CD4-positive, alpha-beta memory T cell (primary cell): ENCODE measurements around the gene PSMG3. TPM values are rescaled to one million over a fixed set of nuclear protein-coding genes. Genes with fewer than 3 reads are reported as not detected.
A peak's percentile ranks its signal among the peaks of the same experiment; 100 is the strongest.

Source experiments
- CTCF ChIA-PET: fragments of 350-600 bp; sonication (Branson Sonifier 250); formaldehyde crosslinking; loops from one replicate; lab custom pipeline; 2021; ENCODE audit warnings: inconsistent platforms; ENCODE audit not compliant: partially characterized antibody; lab: Charles Lee
- POLR2A ChIA-PET: fragments of 350-600 bp; sonication (Branson Sonifier 250); formaldehyde crosslinking; loops from one replicate; lab custom pipeline; 2021; ENCODE audit not compliant: partially characterized antibody; lab: Charles Lee
- DNase-seq, 5 donors: peaks; one replicate each; pipeline versions ENCODE4 v3.0.0 to v3.0.0-alpha.2; 2020 to 2022; ENCODE audit warnings: mixed read lengths in 1 of 5
- H3K27ac ChIP-seq: one replicate; pipeline ENCODE4 v1.7.0; 2013; ENCODE audit warnings: low read depth, low read length
- H3K27me3 ChIP-seq: 2 replicates; pipeline ENCODE4 v1.7.0; 2013; ENCODE audit warnings: mild to moderate bottlenecking, low read length, moderate library complexity; ENCODE audit not compliant: insufficient read depth
- H3K36me3 ChIP-seq: 2 replicates; pipeline ENCODE4 v1.7.0; 2013; ENCODE audit warnings: mild to moderate bottlenecking, low read length, moderate library complexity; ENCODE audit not compliant: insufficient read depth
- H3K4me1 ChIP-seq: 2 replicates; pipeline ENCODE4 v1.7.0; 2013; ENCODE audit warnings: mild to moderate bottlenecking, low read length, moderate library complexity; ENCODE audit not compliant: insufficient read depth
- H3K4me3 ChIP-seq, 2 donors: one replicate each; pipeline ENCODE4 v1.7.0; 2013; ENCODE audit warnings: low read length in 2 of 2, mild to moderate bottlenecking in 1 of 2
- H3K9me3 ChIP-seq, 2 donors: one replicate each; pipeline ENCODE4 v1.7.0; 2013; ENCODE audit warnings: low read length in 2 of 2, control low read depth in 1 of 2; ENCODE audit not compliant: control insufficient read depth in 1 of 2
- H3K27ac Mint-ChIP-seq, 7 donors: one replicate each; pipeline ENCODE4 v1.8.0; 2020 to 2021; ENCODE audit warnings: mixed read lengths in 7 of 7, mild to moderate bottlenecking in 6 of 7, inconsistent platforms in 3 of 7, moderate library complexity in 3 of 7
- H3K27me3 Mint-ChIP-seq, 2 donors: one replicate each; pipeline ENCODE4 v1.8.0; 2020 to 2021; ENCODE audit warnings: mixed read lengths in 2 of 2
- H3K36me3 Mint-ChIP-seq, 2 donors: one replicate each; pipeline ENCODE4 v1.8.0; 2020 to 2021; ENCODE audit warnings: mixed read lengths in 2 of 2, inconsistent platforms in 1 of 2, mild to moderate bottlenecking in 1 of 2
- H3K4me1 Mint-ChIP-seq, 4 donors: one replicate each; pipeline ENCODE4 v1.8.0; 2020 to 2021; ENCODE audit warnings: mixed read lengths in 4 of 4, mild to moderate bottlenecking in 1 of 4
- H3K4me3 Mint-ChIP-seq, 8 donors: one replicate each; pipeline ENCODE4 v1.8.0; 2020 to 2021; ENCODE audit warnings: mixed read lengths in 8 of 8, mild to moderate bottlenecking in 7 of 8, moderate library complexity in 6 of 8, inconsistent platforms in 3 of 8
- H3K9me3 Mint-ChIP-seq, 8 donors: one replicate each; pipeline ENCODE4 v1.8.0; 2020 to 2021; ENCODE audit warnings: mixed read lengths in 8 of 8, mild to moderate bottlenecking in 5 of 8, inconsistent platforms in 3 of 8, moderate library complexity in 1 of 8
- intact Hi-C: fragments of 100-400 bp; cut with micrococcal nuclease; formaldehyde crosslinking; loops from one replicate; pipeline ENCODE4 v1.15.1; 2023
- polyA plus RNA-seq, 2 donors: library from polyadenylated mRNA; unstranded; fragments of 300-500 nt; fragmentation: Illumina TruSeq; gene quantifications; one replicate each; pipeline ENCODE4 v1.2.3, GENCODE V29; 2021
- total RNA-seq, 2 experiments: library from RNA; stranded (reverse); gene quantifications; one replicate each; pipeline ENCODE4 v1.2.3, GENCODE V29; 2021

The PSMG3 gene
- total and polyA plus RNA-seq, 4 experiments from 2014 or later, result 19.3 to 50.2 (median 30.9) TPM

- DNase-seq, result peak; percentile 49 to 73 (median 56)
- H3K36me3 Mint-ChIP-seq, result peaks cover 3 to 20% of the 10 kb centered on the region in 2 donors
- intact Hi-C loops, result loop anchor here (1.0 kb wide), 1 partner anchor 72 kb away; the partner anchor contains the start of gene MICALL2
- H3K36me3 ChIP-seq, result no peaks in the 10 kb centered on the region
- peak overlapping the region; percentile 89 to 94 (median 89) for H3K4me3 Mint-ChIP-seq
- peak overlapping the region; percentile 95 to 98 (median 96) for H3K27ac Mint-ChIP-seq
- peaks cover 2 to 5% of the 10 kb centered on the region in 2 donors for H3K27me3 Mint-ChIP-seq
- ChIA-PET CTCF (interaction anchor here (1.6 kb wide), 1 partner anchor 27 kb away, joined by 5 read pairs; no protein-coding TSS in a partner anchor), POLR2A (interaction anchor here (1.3 to 3.3 kb wide), 5 partner anchors 14 to 39 kb away, joined by 4 to 18 read pairs (median 6); partner anchors contain the start of genes INTS1 and PSMG3)
- H3K9me3 Mint-ChIP-seq, result peaks cover 0 to 2% (median 0%) of the 10 kb centered on the region in 8 donors
- peak overlapping the region; percentile 77 for H3K27ac ChIP-seq
- H3K4me1 ChIP-seq, result peaks cover 35% of the 10 kb centered on the region
- peaks cover 2% of the 10 kb centered on the region for H3K27me3 ChIP-seq
- peaks cover 11 to 39% (median 26%) of the 10 kb centered on the region in 4 donors for H3K4me1 Mint-ChIP-seq
- peak overlapping the region; percentile 42 to 74 for H3K4me3 ChIP-seq
- no peaks in the 10 kb centered on the region for H3K9me3 ChIP-seq
Measured at GRCh38 chr7:1531263-1531978, 38.4 kb downstream of the PSMG3 start.

GRCh38 chr7:1530946-1531262, 38.9 kb downstream of the PSMG3 start:
- Mint-ChIP-seq H3K36me3 (peaks cover 0 to 17% of the 10 kb centered on the region in 2 donors), H3K27me3 (peaks cover 2 to 5% of the 10 kb centered on the region in 2 donors), H3K4me3 (no peak overlapping the region), H3K4me1 (peaks cover 9 to 36% (median 26%) of the 10 kb centered on the region in 4 donors), H3K27ac (no peak overlapping the region), H3K9me3 (peaks cover 0 to 2% (median 0%) of the 10 kb centered on the region in 8 donors)
- Histone ChIP-seq H3K27ac (peak overlapping the region; percentile 77), H3K27me3 (peaks cover 4% of the 10 kb centered on the region), H3K4me3 (no peak overlapping the region), H3K4me1 (peaks cover 32% of the 10 kb centered on the region), H3K9me3 (no peaks in the 10 kb centered on the region), H3K36me3 (no peaks in the 10 kb centered on the region)
- ChIA-PET CTCF (no interaction called here), POLR2A (no interaction called here)
- intact Hi-C loops, result loop anchor here (1.0 kb wide), 1 partner anchor 72 kb away; the partner anchor contains the start of gene MICALL2
- DNase-seq, result peak in 3 of 5 donors; percentile 57 to 66 (median 58)

GRCh38 chr7:1529383-1530116, 40.3 kb downstream of the PSMG3 start:
- CTCF ChIA-PET, result interaction anchor here (0.8 kb wide), 1 partner anchor 25 kb away, joined by 3 read pairs; no protein-coding TSS in a partner anchor

DNA sequence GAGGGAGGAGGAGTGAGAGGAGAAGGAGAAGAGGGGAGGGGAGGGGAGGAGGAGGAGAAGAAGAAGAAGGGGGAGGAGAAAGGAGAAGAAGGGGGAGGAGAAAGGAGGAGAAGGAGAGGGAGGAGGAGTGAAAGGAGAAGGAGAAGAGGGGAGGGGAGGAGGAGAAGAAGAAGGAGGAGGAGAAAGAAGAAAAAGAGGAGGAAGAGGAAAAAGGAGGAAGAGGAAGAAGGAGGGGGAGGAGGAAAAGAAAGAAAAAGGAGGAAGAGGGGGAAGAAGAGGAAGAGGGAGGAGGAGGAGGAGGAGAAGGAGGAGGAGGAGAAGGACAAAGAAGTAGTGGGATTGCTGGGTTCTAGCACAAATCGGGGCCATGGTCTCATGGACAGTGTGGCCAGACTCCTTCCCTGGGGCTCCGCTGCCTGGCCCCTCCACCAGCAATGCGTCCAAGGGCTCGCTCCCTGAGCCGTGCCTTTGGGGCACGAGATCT, 43.5 kb downstream of the PSMG3 start:
- Histone ChIP-seq H3K27me3 (peaks cover 4% of the 10 kb centered on the region), H3K4me3 (no peak overlapping the region), H3K36me3 (no peaks in the 10 kb centered on the region), H3K9me3 (no peaks in the 10 kb centered on the region), H3K27ac (no peak overlapping the region), H3K4me1 (peaks cover 6% of the 10 kb centered on the region)
- H3K27ac Mint-ChIP-seq, result peak overlapping the region in 1 of 7 donors; percentile 2
- no peak for DNase-seq
- ChIA-PET POLR2A (no interaction called here), CTCF (no interaction called here)
- no peak overlapping the region for H3K4me3 Mint-ChIP-seq
- H3K4me1 Mint-ChIP-seq, result peaks cover 0 to 6% (median under 1%) of the 10 kb centered on the region in 4 donors
- intact Hi-C loops, result no loop called here
- peaks cover 0 to 2% (median 0%) of the 10 kb centered on the region in 8 donors for H3K9me3 Mint-ChIP-seq
- no peaks in the 10 kb centered on the region for H3K36me3 Mint-ChIP-seq
- peaks cover 2 to 5% of the 10 kb centered on the region in 2 donors for H3K27me3 Mint-ChIP-seq

More at GRCh38 chr7:1529383-1530116, 40.3 kb downstream of the PSMG3 start:
- H3K36me3 Mint-ChIP-seq, result peaks cover 0 to 17% of the 10 kb centered on the region in 2 donors
- H3K4me1 ChIP-seq, result peaks cover 32% of the 10 kb centered on the region
- no peak overlapping the region for H3K4me3 ChIP-seq
- peaks cover 9 to 33% (median 26%) of the 10 kb centered on the region in 4 donors for H3K4me1 Mint-ChIP-seq
- peaks cover 2 to 5% of the 10 kb centered on the region in 2 donors for H3K27me3 Mint-ChIP-seq
- no peaks in the 10 kb centered on the region for H3K36me3 ChIP-seq
- H3K27ac Mint-ChIP-seq, result peak overlapping the region; percentile 76 to 91 (median 83)
- peaks cover 0 to 2% (median 0%) of the 10 kb centered on the region in 8 donors for H3K9me3 Mint-ChIP-seq
- no peaks in the 10 kb centered on the region for H3K9me3 ChIP-seq
- DNase-seq, result peak in 1 of 5 donors; percentile 47
- POLR2A ChIA-PET, result no interaction called here
- intact Hi-C loops, result no loop called here
- H3K27me3 ChIP-seq, result peaks cover 4% of the 10 kb centered on the region
- H3K27ac ChIP-seq, result no peak overlapping the region
- peak overlapping the region; percentile 47 to 77 (median 72) for H3K4me3 Mint-ChIP-seq

DNA sequence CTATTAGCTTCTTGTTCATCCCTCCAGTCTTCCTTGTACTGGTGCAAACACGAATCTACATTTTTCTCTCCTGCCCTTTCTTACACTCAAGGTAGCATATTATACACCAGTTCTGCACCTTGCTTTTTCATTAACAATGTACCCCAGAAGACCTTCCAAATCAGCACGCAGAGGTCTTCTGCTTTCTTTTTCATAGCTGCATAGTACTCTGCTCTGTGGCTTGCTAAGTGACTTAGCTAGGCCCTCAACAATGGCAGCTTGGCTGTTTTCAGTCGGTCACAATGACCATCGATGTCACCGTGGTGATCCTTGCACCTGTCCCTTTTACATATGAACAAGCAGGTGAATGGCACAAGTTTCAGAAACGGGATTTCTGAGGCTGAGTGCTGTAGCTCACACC, 44.4 kb downstream of the PSMG3 start:
- DNase-seq, result peak in 1 of 5 donors; percentile 5
- H3K9me3 ChIP-seq, result no peaks in the 10 kb centered on the region
- ChIA-PET CTCF (no interaction called here), POLR2A (no interaction called here)
- no peaks in the 10 kb centered on the region for H3K36me3 Mint-ChIP-seq
- H3K27ac ChIP-seq, result no peak overlapping the region
- intact Hi-C loops, result no loop called here
- H3K9me3 Mint-ChIP-seq, result peaks cover 0 to 2% (median 0%) of the 10 kb centered on the region in 8 donors
- H3K4me1 Mint-ChIP-seq, result peaks cover 0 to 5% (median 0%) of the 10 kb centered on the region in 4 donors
- H3K4me1 ChIP-seq, result peaks cover 6% of the 10 kb centered on the region
- H3K4me3 ChIP-seq, result no peak overlapping the region
- H3K36me3 ChIP-seq, result no peaks in the 10 kb centered on the region
- H3K27me3 Mint-ChIP-seq, result peaks cover 2 to 5% of the 10 kb centered on the region in 2 donors
- peaks cover 4% of the 10 kb centered on the region for H3K27me3 ChIP-seq
- H3K27ac Mint-ChIP-seq, result peak overlapping the region in 2 of 7 donors; percentile 5 to 14
- H3K4me3 Mint-ChIP-seq, result no peak overlapping the region

DNA sequence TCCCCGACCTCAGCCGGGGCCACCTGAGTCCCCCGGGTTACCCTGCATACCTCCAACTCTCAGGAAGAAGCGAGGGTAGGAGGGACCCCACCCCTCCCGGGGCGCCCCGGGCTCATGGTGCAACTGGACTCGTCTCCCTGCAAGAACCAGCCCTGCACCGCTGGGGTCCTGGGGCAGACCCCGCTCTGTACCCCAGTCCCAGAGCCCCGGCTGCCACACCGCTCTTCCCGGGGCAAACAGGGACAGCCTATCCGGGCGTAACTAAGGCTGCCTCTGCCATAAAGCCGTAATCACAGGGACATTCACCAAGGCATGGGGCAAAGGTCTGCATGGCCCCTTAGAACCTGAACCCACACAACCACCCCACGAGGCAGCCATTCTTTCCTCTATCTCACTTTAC, 46.0 kb downstream of the PSMG3 start:
- Histone ChIP-seq H3K4me3 (no peak overlapping the region), H3K36me3 (no peaks in the 10 kb centered on the region), H3K27ac (no peak overlapping the region), H3K9me3 (no peaks in the 10 kb centered on the region), H3K27me3 (peaks cover 4% of the 10 kb centered on the region), H3K4me1 (no peaks in the 10 kb centered on the region)
- Mint-ChIP-seq H3K9me3 (peaks cover 0 to 12% (median 4%) of the 10 kb centered on the region in 8 donors), H3K4me1 (no peaks in the 10 kb centered on the region), H3K27ac (no peak overlapping the region), H3K4me3 (no peak overlapping the region), H3K36me3 (no peaks in the 10 kb centered on the region), H3K27me3 (peaks cover 2 to 5% of the 10 kb centered on the region in 2 donors)
- POLR2A ChIA-PET, result no interaction called here
- CTCF ChIA-PET, result no interaction called here
- peak in 1 of 5 donors; percentile 25 for DNase-seq
- intact Hi-C loops, result no loop called here
